Activated CD4-positive, alpha-beta T cell treated with anti-CD3 and anti-CD28 coated beads, Interleukin-10, Interleukin-2, amounts not matched to agents 100 ng/mL and 50 ng/mL, durations not matched to agents 16 hours and 8 hours (primary cell): ENCODE data around the gene CBX4.

Experiments used
- DNase-seq: peaks from one replicate; pipeline ENCODE4 v3.0.0-alpha.2; 2020

CBX4 gene

DNA sequence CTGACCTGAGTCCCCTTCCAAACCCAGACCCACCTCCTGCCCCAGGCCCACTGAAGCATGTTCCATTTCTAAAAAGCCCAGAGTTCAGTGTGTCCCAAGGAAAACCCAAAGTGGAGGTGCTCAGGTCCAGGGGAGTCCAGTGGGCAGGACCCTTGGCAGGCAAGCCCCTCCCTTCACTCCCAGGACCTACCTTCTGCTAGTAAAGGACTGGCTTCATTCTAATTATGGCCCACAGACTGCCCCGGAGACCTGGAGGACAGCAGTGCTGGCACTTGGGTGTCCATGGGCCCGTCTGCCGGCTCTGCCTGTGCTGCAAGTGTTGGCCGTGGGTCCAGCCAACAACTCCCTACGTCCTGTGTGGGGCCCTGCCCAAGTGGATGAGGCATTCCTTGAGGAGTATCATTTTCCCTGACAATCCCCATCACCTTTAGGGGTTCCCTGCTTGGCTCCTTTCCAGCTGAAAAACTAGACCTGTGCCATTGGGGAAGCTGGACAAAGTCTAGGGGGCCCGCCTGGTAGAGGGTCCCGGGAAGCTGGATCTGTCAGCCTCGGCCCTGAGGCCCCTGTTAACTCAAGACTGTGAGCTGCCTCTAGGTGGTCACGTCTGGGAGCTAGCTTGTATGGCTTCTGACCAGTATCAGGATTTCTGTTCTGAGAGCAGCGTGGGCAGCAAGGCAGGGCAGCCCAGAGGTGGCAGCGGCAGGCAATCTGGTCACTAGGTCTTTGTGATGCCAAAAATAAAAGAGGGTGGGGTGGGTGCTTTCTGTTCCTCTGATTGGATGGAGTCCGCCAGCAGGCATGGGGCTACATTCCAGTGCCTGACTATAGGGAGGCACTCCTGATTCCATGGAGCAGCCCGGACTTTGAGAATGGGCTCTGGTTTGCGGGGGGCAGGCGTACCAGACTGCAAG is 53.1 kb downstream of the CBX4 start:
- DNase-seq, result no peak

DNA sequence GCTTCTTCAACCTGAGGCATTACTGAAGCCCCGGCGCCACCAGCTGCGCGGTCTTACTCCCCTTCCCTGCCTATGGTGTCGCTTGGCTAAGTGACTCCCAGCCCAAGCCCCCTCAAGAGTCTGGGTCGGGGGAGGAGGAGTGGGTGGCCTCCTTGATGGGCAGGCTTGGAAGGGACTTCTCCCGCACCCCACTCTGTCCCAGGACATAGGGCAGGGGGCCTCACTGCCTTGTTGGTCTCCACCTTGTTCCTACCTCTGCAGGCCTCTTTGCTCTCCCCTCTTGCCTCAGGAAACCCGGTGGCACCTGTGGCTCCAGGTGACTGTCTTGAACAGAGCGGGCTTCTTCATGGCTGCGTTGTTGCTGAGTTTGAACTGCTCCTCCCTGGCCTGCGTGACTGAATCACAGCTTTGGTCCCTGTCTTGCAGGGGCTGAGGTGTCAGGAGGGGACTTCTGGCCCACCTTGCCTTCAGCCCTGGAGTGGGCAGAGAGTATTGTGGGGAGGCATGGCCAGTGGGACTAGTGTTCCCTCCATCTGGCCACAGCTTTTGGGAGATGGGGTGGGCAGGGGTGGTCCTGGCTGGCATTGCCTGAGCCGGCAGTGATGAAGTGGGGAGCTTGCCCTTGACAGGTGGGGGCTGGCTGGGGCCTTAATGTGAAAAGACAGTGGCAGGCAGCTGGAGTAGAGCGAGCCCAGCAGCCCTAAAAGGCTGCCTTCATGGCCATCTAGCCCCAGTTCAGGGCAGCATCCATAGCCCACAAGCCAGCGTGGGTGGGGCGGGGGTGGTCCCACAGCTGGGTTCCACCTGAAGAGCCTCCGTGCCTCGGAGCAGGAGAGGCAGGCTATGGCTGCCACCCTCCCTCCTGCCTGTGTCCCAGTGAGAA is 54.0 kb downstream of the CBX4 start:
- DNase-seq, result no peak

DNA sequence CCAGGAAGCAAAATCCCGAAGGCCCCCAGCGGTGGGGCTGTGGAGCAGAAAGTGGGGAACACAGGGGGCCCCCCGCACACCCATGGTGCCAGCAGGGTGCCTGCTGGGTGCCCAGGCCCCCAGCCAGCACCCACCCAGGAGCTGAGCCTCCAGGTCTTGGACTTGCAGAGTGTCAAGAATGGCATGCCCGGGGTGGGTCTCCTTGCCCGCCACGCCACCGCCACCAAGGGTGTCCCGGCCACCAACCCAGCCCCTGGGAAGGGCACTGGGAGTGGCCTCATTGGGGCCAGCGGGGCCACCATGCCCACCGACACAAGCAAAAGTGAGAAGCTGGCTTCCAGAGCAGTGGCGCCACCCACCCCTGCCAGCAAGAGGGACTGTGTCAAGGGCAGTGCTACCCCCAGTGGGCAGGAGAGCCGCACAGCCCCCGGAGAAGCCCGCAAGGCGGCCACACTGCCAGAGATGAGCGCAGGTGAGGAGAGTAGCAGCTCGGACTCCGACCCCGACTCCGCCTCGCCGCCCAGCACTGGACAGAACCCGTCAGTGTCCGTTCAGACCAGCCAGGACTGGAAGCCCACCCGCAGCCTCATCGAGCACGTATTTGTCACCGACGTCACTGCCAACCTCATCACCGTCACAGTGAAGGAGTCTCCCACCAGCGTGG is 54.8 kb downstream of the CBX4 start:
- no peak for DNase-seq

DNA sequence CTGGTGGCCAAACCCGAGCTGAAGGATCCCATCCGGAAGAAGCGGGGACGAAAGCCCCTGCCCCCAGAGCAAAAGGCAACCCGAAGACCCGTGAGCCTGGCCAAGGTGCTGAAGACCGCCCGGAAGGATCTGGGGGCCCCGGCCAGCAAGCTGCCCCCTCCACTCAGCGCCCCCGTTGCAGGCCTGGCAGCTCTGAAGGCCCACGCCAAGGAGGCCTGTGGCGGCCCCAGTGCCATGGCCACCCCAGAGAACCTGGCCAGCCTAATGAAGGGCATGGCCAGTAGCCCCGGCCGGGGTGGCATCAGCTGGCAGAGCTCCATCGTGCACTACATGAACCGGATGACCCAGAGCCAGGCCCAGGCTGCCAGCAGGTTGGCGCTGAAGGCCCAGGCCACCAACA is 55.3 kb downstream of the CBX4 start:
- no peak for DNase-seq
